Gastrocnemius medialis (tissue), 4 donors: ENCODE measurements around the gene CYTH1.

Source experiments
- CTCF ChIP-seq, 5 experiments: fragments of 450-650 bp in 3 of 5; fragments of 200-600 bp in 2 of 5; sonication (generic) in 2 of 5; IDR thresholded peaks in 4 of 5; conservative IDR thresholded peaks in 1 of 5; 1 replicate in 4 of 5; 2 replicates in 1 of 5; pipeline ENCODE4 v1.5.1; 2016 to 2019; ENCODE audit warnings: antibody characterized with exemption in 5 of 5, mild to moderate bottlenecking in 3 of 5, moderate library complexity in 3 of 5
- POLR2A ChIP-seq, 2 donors: fragments of 450-650 bp; IDR thresholded peaks; one replicate each; pipeline ENCODE4 v1.6.1; 2017; ENCODE audit warnings: antibody characterized with exemption in 2 of 2, mild to moderate bottlenecking in 2 of 2, moderate library complexity in 2 of 2

- TF ChIP-seq CTCF (IDR thresholded peaks at IDR 0.05 in 4 of 5, conservative IDR thresholded peaks at IDR 0.05 in 1 of 5) (no peak), POLR2A (IDR thresholded peaks at IDR 0.05) (no peak)
Observed at GRCh38 chr17:78648293-78648692, 133.8 kb downstream of the CYTH1 start.
